ENCODE data around the gene GRID2.
"Not testable (repeated sequence)": the region's sequence is repeated elsewhere in the genome, so short reads cannot be mapped to it uniquely, and the experiment has no call there.

Gene GRID2

DNA sequence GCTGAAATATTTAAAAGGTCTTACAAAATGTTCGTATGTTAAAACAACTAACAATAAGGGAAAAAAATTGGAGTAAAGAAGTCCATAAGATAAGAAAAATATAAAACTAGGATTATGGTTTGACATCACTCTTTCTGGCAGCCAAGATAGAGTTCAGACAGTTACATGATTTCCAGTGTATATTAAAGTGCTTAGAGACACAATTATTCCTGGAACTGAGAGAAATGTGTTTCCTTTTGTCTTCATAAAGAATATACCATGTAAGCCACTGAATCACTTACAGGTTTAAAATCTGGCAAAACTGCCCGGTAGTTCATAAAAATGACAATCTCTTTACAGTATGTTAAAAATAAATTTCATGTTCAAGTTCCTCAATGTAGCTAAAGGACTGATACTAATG is 986.1 kb downstream of the GRID2 start:
- no peak for DNase-seq
- TF ChIP-seq POLR2A (IDR thresholded peaks at IDR 0.05; ENCODE audit: low read length) (no peak), GATA1 (IDR thresholded peaks at IDR 0.05; ENCODE audit: low read depth, low read length) (no peak)

DNA sequence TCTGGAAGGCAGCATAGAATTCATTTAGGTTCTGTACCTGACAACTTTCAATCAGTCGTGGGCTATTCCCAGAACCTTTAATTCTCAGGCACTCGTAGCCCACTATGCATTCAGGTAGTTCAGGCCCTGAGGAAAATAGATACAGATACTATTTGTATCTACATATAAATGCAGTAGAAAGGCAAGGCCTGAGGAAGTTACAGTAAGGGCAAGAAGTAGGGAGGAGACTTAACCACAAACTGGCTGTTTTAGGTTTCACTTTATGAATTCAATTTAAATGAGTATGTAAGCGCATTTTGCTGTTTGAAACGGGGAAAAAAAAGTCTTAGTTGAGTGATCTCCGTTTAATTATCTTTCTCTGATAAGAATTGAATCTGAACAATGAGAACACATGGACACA is 995.4 kb downstream of the GRID2 start:
- no peak for DNase-seq
- no peak for TF ChIP-seq POLR2A (IDR thresholded peaks at IDR 0.05; ENCODE audit: low read length)
- no peak for TF ChIP-seq GATA1 (IDR thresholded peaks at IDR 0.05; ENCODE audit: low read depth, low read length)

DNA sequence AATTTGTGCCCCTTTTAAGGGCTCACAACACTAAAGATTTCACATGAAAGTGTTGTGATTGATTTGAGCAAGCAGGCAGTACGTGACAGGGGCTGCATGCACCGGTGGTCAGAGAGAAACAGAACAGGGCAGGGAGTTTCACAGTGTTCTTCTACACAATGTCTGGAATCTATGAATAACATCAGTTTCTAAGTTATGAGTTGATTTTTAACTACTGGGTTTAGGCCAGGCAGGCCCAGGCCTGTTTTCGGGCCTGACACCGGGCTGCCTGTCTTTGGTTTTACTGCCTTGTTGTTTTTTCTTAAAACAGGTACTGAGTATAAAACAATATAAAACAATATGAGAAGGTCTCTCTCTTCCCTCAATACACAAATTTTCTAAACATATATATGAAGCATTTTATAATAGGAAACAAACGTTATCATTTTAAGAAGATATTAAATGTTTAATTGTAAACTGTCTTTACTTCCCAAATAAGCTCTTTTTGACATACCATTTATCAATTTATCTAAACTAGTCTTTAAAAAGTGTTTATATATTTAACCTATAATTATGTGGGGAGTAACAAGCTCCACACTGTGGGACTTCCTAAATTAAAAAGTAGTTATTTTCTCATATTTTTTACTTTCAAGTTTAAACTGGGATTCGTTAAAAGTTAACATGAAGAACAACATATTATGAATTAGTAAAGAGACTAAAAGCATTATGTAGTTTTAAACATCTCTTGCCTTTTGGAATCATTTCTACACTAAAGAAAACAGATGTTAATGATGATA is 997.2 kb downstream of the GRID2 start:
- not testable (repeated sequence) for DNase-seq

DNA sequence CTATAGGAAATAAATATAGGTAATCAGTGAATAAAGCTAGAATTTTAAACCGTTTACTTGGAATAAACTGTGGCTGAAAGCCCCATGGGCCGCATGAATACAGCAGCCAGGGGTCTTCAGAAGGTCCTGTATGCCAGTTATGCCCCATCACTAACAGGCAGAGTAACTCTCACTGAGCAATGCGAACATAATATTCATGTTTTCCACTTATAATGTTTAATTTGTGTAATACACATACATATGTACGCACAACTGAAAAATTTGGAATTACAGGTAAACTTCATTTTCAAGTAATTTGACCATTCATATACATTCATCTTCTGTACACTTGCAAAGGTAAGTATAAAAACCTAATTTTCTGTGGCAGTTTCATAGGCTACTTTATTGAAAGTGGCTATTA is 998.5 kb downstream of the GRID2 start:
- TF ChIP-seq GATA1 (IDR thresholded peaks at IDR 0.05; ENCODE audit: low read depth, low read length) (no peak), POLR2A (IDR thresholded peaks at IDR 0.05; ENCODE audit: low read length) (no peak)
- DNase-seq, result no peak

DNA sequence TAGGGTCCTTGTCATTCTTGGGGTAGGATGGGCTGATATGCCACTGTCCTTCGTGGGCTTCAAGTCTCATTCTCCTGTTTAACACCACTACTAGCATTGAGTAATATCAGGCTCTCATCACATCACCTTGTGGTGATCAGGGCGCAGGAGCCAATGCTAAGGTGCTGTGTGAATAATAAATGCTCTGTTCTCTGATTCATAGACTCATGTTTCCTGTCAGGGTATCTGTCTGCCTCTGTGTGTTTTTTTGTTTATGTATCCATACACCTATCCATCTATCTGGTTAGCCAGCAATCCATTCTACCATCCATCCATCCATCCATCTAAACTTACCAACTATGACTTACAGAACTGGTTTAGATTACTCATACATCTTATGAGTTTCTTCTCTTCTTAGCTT is 999.7 kb downstream of the GRID2 start:
- no peak for TF ChIP-seq GATA1 (IDR thresholded peaks at IDR 0.05; ENCODE audit: low read depth, low read length)
- TF ChIP-seq POLR2A (IDR thresholded peaks at IDR 0.05; ENCODE audit: low read length), result no peak
- no peak for DNase-seq

DNA sequence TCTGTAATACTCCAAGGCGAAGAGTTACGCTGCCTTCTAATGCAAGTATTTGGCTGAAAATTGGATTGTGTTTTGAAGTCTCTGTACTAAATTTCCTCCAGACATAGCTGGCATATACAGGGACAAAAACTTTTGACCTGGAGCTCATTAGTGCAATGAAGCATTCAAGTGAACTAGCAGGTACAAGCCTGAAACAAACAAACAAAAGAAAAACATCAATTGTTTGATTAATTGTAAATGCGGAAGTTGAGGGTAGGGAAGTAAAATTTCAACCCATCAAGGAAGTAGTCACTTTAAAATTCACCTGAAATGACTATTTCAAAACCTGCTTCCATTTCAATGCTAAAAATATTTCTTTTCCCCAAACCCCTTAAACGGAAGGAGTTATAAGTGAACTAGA is 1008.5 kb downstream of the GRID2 start:
- no peak for DNase-seq
- no peak for TF ChIP-seq POLR2A (IDR thresholded peaks at IDR 0.05; ENCODE audit: low read length)
- no peak for TF ChIP-seq GATA1 (IDR thresholded peaks at IDR 0.05; ENCODE audit: low read depth, low read length)

DNA sequence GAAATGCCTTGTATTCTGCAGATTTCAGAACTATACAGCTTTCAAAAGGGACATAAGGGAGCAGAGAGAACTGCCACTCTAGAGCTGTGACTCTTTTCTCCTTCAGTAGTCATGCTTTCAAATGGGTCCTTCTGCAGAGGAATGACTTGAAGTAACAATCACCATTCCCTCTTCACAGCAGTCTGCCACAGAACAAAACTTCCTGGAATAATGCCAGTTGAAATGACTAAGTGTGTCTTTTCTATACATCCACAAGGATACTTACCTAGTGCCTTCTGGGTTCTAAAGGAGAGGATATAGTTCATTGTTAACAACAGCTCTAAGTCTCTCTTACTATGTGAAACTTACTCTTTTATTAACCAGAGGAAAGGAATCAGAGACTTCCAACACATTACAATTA is 1009.4 kb downstream of the GRID2 start:
- TF ChIP-seq GATA1 (IDR thresholded peaks at IDR 0.05; ENCODE audit: low read depth, low read length) (no peak), POLR2A (IDR thresholded peaks at IDR 0.05; ENCODE audit: low read length) (no peak)
- no peak for DNase-seq

DNA sequence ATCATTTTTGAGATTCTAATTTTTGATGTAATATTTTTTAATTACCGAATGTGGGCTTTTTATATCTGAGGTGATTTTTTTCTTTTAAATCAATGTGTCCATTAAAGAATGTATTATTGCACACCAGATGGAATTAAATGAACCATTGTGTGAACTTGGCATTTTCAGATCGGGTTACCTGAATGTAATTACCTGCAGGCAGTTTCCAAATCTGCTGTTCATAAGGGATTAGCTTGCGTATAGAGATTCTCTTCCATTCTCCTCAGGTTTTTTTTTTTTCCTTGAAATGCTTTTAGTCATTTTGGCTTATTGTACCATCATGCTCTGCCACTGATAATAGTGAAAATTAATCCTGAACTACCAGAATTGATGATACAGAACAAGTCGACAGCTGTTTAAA is 1013.3 kb downstream of the GRID2 start:
- DNase-seq, result no peak
- TF ChIP-seq GATA1 (IDR thresholded peaks at IDR 0.05; ENCODE audit: low read depth, low read length), result no peak
- TF ChIP-seq POLR2A (IDR thresholded peaks at IDR 0.05; ENCODE audit: low read length), result no peak

DNA sequence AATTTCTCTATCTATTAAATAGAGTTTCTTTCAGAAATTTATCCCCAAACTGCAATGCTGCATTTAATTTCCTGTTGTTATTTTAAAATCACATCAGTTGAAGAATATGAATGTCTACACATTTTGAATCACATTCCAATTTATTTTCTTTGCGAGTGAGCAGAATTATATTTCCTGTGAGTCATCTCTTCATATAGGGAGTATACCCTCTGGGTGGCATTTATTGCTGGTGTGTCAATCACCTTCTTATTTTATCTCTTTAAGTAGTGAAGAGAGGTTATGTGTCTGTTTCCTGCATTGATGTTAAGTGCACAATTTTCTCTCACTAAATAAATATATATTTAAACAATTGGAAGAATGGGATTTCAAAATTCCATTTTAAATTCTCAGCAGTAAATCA is 1013.8 kb downstream of the GRID2 start:
- DNase-seq, result no peak
- TF ChIP-seq POLR2A (IDR thresholded peaks at IDR 0.05; ENCODE audit: low read length) (no peak), GATA1 (IDR thresholded peaks at IDR 0.05; ENCODE audit: low read depth, low read length) (no peak)

DNA sequence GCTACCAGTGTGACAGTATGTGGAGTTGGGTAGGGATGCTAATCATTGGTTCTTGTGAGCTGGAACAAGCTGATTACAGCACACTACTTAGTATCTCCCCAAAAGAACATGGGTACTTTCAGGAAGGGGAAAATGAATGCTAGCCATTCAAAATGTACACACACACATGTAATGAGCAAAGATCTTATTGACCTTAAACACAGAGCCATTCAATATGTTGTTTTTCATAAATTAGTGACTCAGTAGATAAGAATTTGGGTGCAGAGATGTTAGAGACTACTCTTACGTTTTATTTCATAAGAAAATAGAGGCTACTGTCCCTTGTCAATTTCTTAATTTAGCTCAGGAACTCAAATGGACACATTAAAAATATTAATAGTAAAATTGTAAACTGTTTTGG is 1015.3 kb downstream of the GRID2 start:
- no peak for DNase-seq
- no peak for TF ChIP-seq POLR2A (IDR thresholded peaks at IDR 0.05; ENCODE audit: low read length)
- TF ChIP-seq GATA1 (IDR thresholded peaks at IDR 0.05; ENCODE audit: low read depth, low read length), result no peak

DNA sequence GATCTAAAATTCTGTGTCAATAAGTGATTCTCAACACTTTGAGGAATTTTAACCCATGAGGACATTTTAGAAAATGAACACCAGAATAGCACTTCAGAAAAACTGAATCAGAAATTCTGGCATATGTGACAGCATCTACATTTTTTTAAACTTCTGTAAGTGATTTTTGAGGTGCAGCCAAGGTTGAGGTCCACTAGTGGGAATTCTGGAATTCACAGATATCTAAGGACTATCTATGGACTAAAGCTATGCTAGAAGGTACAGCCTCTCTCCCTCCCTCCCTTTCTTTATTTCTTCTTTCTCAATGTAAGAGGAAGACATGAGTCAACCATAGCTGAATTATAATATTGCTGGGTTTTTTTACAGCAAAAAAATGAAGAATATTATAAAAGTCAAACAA is 1016.6 kb downstream of the GRID2 start:
- no peak for DNase-seq
- TF ChIP-seq GATA1 (IDR thresholded peaks at IDR 0.05; ENCODE audit: low read depth, low read length) (no peak), POLR2A (IDR thresholded peaks at IDR 0.05; ENCODE audit: low read length) (no peak)

DNA sequence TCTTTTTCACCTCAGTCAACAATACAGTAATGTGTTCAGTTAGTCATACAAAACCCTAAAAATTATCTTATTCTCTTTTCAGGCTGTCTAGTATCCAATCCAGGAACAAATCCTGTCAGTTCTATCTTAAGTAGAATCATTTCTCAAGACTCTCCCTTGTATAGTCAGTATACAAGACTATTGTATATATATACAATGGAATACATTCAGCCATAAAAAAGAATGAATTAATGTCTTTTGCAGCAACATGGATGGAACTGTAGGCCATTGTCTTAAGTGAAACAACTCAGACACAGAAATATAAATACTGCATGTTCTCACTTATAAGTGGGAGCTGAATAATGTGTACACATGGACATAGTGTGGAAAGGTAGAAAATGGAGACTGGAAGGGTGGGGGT is 1023.6 kb downstream of the GRID2 start:
- TF ChIP-seq POLR2A (IDR thresholded peaks at IDR 0.05; ENCODE audit: low read length), result no peak
- no peak for TF ChIP-seq GATA1 (IDR thresholded peaks at IDR 0.05; ENCODE audit: low read depth, low read length)
- DNase-seq, result no peak

DNA sequence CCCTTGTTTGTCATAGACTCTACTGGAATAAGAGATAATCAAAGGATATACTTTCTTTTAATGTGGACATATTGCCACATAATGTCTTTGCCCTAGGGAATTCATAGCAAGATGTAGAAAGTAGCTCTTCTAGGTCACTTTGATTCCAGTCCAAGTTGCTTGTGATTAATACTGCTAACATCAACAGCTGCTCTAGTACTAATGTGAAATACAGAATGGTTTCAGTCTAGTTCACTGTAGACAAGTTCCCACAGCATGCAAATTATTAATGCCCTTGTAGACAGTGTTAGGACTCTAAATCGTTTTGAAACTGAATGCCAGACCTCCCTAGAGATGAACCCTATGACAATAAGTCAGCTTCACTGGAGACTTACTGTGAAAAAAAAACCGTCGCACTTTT is 1030.2 kb downstream of the GRID2 start:
- no peak for DNase-seq
- TF ChIP-seq POLR2A (IDR thresholded peaks at IDR 0.05; ENCODE audit: low read length), result no peak
- TF ChIP-seq GATA1 (IDR thresholded peaks at IDR 0.05; ENCODE audit: low read depth, low read length), result no peak

DNA sequence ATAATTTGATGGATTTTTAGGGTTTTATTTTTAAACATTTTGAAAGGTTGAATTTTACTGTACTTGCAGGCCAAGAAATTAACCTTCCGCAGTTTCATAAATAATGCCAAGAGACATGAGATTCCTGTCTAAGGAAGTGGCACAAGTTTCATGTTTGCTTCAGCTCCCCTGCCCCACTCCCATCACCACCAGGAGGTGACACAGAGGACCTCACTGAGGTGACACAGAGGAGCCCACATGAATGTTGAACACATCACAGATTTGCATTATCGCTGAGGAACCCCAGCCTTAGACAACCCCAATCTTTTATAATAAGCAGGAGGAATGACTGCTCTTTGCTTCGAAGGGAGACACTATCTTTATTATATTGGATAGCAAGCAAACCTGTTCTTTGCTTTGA is 1033.4 kb downstream of the GRID2 start:
- no peak for TF ChIP-seq POLR2A (IDR thresholded peaks at IDR 0.05; ENCODE audit: low read length)
- TF ChIP-seq GATA1 (IDR thresholded peaks at IDR 0.05; ENCODE audit: low read depth, low read length), result no peak
- no peak for DNase-seq

DNA sequence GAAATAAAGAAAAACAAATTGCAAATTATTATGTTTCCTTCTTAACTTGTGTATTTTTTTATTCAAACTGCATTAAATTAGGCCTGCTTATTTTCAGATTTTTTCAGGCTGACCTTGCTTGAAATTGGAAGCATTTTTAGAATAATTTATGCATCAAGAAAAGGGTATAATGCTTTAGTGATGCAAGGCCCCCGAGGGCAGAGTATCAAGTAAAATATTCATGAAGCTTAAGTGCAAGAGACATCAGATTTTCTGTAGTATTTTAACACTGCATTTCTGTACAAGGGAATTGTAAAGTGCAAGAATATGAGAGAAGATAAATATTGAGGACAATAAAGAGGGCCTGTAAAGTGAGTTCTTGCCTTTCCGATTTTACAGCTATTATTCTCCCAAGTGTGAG is 1039.0 kb downstream of the GRID2 start:
- TF ChIP-seq GATA1 (IDR thresholded peaks at IDR 0.05; ENCODE audit: low read depth, low read length) (no peak), POLR2A (IDR thresholded peaks at IDR 0.05; ENCODE audit: low read length) (no peak)

DNA sequence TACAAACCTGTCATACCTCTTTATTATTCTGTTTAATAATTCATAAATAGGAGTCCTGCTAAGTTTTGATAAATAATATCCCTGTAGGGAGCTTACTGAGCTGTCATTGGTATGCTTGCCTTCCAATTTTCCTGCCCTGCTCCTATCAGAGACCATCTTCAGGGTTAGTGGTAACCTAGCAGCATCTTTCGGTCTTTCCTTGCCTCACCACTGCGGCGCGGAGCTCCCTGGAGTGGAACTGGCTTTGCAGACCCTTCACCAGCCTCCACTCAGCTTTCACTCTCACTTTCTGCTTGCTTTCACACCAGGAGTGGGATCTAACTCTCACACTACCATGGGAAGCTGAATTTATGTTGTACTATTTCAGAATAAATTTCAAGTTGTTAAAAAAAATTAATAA is 1043.1 kb downstream of the GRID2 start:
- TF ChIP-seq GATA1 (IDR thresholded peaks at IDR 0.05; ENCODE audit: low read depth, low read length), result no peak
- no peak for TF ChIP-seq POLR2A (IDR thresholded peaks at IDR 0.05; ENCODE audit: low read length)

More for the DNA sequence above, 1039.0 kb downstream of the GRID2 start:
- no peak for DNase-seq

More for the DNA sequence above, 1043.1 kb downstream of the GRID2 start:
- DNase-seq, result no peak

Measured in erythroblast (primary cell).